Stimulated activated CD4-positive, alpha-beta T cell treated with anti-CD3 and anti-CD28 coated beads, Interleukin-4, amount 100 ng/mL, for 24 hours (primary cell): Measurements from ENCODE around the gene RBPJL.

Experiments used
- DNase-seq: peaks from one replicate; pipeline ENCODE4 v3.0.0-alpha.2; 2020

RBPJL gene

GRCh38 chr20:45363611-45364492 lies 57.2 kb downstream of the RBPJL start:
- no peak for DNase-seq

- no peak for DNase-seq
Measured at GRCh38 chr20:45365444-45365970, 58.9 kb downstream of the RBPJL start.

GRCh38 chr20:45366192-45366591 lies 59.6 kb downstream of the RBPJL start:
- no peak for DNase-seq

- DNase-seq, result no peak
Measured at GRCh38 chr20:45366631-45367030, 60.0 kb downstream of the RBPJL start.

- no peak for DNase-seq
Measured at GRCh38 chr20:45367126-45367525, 60.5 kb downstream of the RBPJL start.
